ENCODE results near the gene RRM1. TPM values are rescaled to one million over a fixed set of nuclear protein-coding genes. Genes with fewer than 3 reads are reported as not detected.

RRM1 gene
- total RNA-seq, 1 donor from 2014 or later, result 128 TPM

DNA sequence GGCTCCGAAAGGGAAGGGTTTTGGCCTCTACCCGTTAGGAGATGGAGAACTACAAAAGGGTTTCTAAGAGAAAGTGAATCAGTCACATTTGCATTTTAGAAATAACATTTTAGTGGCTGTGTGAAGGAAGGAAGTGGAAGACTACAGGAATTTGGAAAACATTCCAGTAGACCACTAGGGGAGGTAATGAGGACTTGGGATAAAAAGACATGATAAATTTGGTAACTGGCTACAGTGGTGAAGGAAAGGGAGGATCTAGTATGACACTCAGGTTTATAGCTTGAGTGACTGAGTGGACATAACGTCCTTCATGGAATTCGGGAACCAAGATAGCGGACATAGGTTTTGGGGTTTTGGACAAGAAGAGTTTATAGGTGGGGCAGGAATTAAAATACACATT lies 7.0 kb upstream of the RRM1 start:
- no peak for DNase-seq (ENCODE audit: low read depth)
- H3K4me3 ChIP-seq (ENCODE audit: low read depth, low read length), result no peak overlapping the region
- TF ChIP-seq, protein P1, sequence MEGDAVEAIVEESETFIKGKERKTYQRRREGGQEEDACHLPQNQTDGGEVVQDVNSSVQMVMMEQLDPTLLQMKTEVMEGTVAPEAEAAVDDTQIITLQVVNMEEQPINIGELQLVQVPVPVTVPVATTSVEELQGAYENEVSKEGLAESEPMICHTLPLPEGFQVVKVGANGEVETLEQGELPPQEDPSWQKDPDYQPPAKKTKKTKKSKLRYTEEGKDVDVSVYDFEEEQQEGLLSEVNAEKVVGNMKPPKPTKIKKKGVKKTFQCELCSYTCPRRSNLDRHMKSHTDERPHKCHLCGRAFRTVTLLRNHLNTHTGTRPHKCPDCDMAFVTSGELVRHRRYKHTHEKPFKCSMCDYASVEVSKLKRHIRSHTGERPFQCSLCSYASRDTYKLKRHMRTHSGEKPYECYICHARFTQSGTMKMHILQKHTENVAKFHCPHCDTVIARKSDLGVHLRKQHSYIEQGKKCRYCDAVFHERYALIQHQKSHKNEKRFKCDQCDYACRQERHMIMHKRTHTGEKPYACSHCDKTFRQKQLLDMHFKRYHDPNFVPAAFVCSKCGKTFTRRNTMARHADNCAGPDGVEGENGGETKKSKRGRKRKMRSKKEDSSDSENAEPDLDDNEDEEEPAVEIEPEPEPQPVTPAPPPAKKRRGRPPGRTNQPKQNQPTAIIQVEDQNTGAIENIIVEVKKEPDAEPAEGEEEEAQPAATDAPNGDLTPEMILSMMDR (conservative IDR thresholded peaks at IDR 0.05; ENCODE audit: low read depth, low read length), result peak; percentile 31

DNA sequence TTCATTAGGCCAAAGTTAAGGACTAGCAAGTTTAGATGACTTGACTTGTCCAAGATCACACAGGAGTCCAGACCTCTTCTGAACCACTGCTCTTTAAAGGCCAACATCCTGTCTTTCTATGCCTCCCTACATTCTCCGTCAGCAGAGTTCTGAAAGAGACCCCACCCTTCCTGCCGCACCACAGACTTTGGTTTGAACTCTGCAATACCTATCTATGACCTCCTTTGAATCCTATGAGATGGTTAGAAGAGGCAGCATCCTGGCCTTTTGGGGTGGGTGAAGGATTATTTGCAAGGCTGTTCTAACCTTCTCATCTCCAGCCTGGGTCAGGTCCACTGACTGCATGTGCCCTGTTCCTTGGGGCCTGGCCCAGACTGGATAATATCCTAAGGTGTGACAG lies 4.3 kb upstream of the RRM1 start:
- TF ChIP-seq, protein P1 (conservative IDR thresholded peaks at IDR 0.05; ENCODE audit: low read depth, low read length), result no peak
- H3K4me3 ChIP-seq (ENCODE audit: low read depth, low read length), result no peak overlapping the region
- DNase-seq (ENCODE audit: low read depth), result no peak

DNA sequence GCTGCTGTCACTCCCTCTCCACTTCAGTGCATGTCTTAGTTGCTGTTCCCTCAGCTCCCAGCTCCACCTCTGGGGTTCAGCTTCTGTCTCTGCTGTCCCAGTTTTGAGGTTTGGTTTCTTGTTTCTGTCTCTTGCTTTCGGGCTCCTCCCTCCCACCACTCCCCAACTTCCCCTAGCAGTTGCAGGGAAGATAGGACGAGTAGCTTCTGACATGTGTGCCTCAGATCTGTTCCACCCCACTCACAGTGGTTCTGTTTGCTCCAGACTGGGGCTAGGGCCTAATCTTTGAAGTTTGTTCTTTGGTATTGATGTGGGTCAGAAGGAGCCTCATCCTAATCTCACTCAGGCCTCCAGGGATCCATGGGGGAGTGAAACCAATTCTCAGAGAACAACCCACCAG lies 2.6 kb upstream of the RRM1 start:
- TF ChIP-seq, protein P1 (conservative IDR thresholded peaks at IDR 0.05; ENCODE audit: low read depth, low read length), result no peak
- DNase-seq (ENCODE audit: low read depth), result no peak

DNA sequence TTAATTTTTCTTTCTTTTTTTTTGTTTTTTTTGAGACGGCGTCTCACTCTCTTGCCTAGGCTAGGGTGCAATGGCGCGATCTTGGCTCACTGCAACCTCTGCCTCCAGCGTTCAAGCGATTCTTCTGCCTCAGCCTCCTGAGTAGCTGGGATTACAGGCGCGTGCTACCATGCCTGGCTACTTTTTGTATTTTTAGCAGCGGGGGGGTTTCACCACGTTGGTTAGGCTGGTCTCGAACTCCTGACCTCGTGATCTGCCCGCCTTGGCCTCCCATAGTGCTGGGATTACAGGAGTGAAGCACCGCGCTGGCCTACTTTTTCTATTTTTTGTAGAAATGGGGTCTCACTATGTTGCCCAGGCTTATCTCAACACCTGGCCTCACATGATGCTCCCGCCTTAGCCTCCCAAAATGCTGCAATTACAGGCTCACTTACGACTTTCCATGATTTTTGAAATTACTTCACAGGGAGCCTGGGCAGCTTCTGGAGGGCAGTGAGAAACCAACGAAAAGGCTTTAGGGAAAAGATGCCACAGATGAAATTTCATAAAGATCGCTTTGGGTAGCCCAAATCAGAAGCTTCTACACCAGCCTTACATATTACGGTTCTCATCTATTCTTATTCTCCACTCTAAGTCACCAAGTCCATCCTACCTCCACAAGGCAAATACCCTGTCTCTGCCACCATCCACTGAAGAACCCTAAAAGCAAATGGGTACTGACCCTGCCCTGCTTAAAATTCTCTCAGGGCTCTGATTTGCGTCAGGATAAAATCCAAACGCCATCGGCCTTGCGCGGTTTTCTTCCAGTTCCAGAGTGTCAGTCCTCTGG lies 866 bp upstream of the RRM1 start:
- TF ChIP-seq, protein P1 (conservative IDR thresholded peaks at IDR 0.05; ENCODE audit: low read depth, low read length), result no peak
- peak overlapping the region; percentile 91 for H3K4me3 ChIP-seq (ENCODE audit: low read depth, low read length)
- no peak for DNase-seq (ENCODE audit: low read depth)

More for the DNA sequence above, 2.6 kb upstream of the RRM1 start:
- no peak overlapping the region for H3K4me3 ChIP-seq (ENCODE audit: low read depth, low read length)

DNA sequence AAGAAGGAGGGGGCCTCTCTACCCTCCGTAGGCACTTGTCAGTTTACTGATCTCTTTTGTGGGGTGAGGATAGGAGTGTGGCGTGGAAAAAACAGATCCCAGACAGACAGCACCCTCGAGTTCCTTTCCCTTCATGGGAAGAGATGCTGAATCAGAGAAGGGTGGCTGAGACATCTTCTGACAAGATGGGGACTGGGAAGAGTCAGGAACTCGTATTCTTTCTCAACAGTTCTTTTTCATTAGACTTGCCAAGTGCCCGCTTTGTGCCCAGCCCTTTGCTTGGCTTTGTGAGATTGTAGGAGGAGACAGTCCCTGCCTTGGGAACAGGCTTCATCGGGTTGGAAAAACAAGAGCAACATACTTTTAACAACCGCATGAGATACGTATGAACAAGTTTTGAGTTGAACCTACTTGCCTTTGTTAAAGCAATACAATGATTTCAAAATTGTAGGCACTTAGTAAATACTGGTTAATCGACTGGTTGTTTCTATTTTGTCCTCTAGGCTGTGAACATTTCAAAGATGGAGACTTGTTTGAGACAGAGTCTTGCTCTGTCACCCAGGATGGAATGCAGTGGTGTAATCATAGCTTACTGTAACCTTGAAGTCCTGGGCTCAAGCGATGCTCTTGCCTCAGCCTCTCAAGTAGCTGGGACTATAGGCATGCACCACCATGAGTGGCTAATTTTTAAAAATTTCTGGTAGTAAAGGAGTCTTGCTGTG lies 1.1 kb downstream of the RRM1 start:
- peak overlapping the region; percentile 91 for H3K4me3 ChIP-seq (ENCODE audit: low read depth, low read length)
- TF ChIP-seq, protein P1 (conservative IDR thresholded peaks at IDR 0.05; ENCODE audit: low read depth, low read length), result no peak
- DNase-seq (ENCODE audit: low read depth), result no peak

DNA sequence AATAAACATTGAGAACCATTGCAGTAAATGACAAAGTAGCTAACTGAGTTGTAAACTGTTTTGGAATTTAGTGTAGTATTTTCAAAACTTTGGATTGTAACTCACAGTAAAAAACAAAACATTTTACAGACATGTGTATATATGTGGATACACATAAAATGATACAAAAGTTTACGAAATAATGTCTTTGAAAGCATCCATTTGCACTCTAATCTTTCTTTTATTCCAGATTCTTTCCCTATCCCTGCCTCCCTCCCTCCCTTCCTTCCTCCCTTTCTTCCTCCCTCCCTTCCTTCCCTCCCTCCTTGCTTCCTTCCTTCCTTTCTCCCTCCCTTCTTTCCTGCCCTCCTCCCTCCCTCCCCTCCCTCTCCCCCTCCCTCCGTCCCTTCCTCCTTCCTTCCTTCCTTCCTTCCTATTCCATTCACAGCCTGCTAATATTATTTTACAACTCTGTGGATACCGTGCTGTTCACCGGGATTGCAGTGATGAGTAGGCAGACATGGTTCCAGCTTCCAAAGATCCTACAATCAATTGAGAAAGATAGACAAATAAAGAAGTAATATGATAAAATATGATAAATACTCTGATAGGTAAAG lies 3.5 kb downstream of the RRM1 start:
- no peak for DNase-seq (ENCODE audit: low read depth)
- no peak overlapping the region for H3K4me3 ChIP-seq (ENCODE audit: low read depth, low read length)
- TF ChIP-seq, protein P1 (conservative IDR thresholded peaks at IDR 0.05; ENCODE audit: low read depth, low read length), result no peak

Data from epithelial cell of proximal tubule (primary cell).